Measurements from ENCODE around the gene INPP4B.

GRCh38 chr4:142811034-142811433 is 35.1 kb downstream of the INPP4B start:
- no peak for TF ChIP-seq EZH2 (IDR thresholded peaks at IDR 0.05; ENCODE audit: insufficient read depth, poor library complexity, severe bottlenecking)
- TF ChIP-seq EZH2phosphoT487 (IDR thresholded peaks at IDR 0.05; ENCODE audit: insufficient read depth, low read depth), result no peak

Measured in GM23248 (cell line).